ENCODE results near the gene PLA2G5. TPM values are rescaled to one million over a fixed set of nuclear protein-coding genes. Genes with fewer than 3 reads are reported as not detected.

PLA2G5 gene
- total RNA-seq, 1 donor from 2014 or later, result 5.5 TPM

Other genes with a start within 250 kb of the PLA2G5 start
- 8.3 TPM for gene OTUD3, start 187.8 kb upstream of the PLA2G5 start, total RNA-seq
- gene PLA2G2E, start 146.6 kb upstream of the PLA2G5 start, total RNA-seq, result not detected
- gene PLA2G2A, start 90.6 kb upstream of the PLA2G5 start, total RNA-seq, result 453 TPM
- gene PLA2G2D, start 49.3 kb downstream of the PLA2G5 start, total RNA-seq, result not detected
- gene PLA2G2F, start 69.1 kb downstream of the PLA2G5 start, total RNA-seq, result not detected
- 0.29 TPM for gene UBXN10, start 115.9 kb downstream of the PLA2G5 start, total RNA-seq
- 0.74 TPM for gene PLA2G2C, start 116.3 kb downstream of the PLA2G5 start, total RNA-seq
- not detected for gene VWA5B1, start 220.7 kb downstream of the PLA2G5 start, total RNA-seq